PFSK-1 (cell line): ENCODE results near the gene CACNG1.

Experiments
- FOXP2 ChIP-seq: optimal IDR thresholded peaks from 2 replicates; pipeline ENCODE3; 2011; ENCODE audit warnings: borderline replicate concordance, control low read depth, inconsistent platforms; ENCODE audit not compliant: insufficient read depth; ENCODE audit errors: extremely low read length, extremely low read depth
- POLR2AphosphoS5 ChIP-seq: IDR thresholded peaks from 2 replicates; pipeline ENCODE4 v1.6.1; 2012; ENCODE audit warnings: low read depth, mild to moderate bottlenecking, control low read depth, low read length, moderate library complexity
- REST ChIP-seq, 2 experiments: IDR thresholded peaks; 2 replicates each; pipeline versions ENCODE4 v1.6.1 to v1.8.0; 2011 to 2012; ENCODE audit warnings: low read depth in 2 of 2, low read length in 2 of 2, control low read depth in 1 of 2, inconsistent platforms in 1 of 2, mild to moderate bottlenecking in 1 of 2, moderate library complexity in 1 of 2; ENCODE audit not compliant: insufficient read depth in 1 of 2
- SIN3A ChIP-seq: IDR thresholded peaks from 2 replicates; pipeline ENCODE4 v1.6.1; 2012; ENCODE audit warnings: mild to moderate bottlenecking, low read length, moderate library complexity, borderline replicate concordance; ENCODE audit not compliant: insufficient read depth
- TAF1 ChIP-seq: IDR thresholded peaks from 2 replicates; pipeline ENCODE4 v1.6.1; 2012; ENCODE audit warnings: low read length, control low read depth, borderline replicate concordance; ENCODE audit not compliant: insufficient read depth

Gene CACNG1

DNA sequence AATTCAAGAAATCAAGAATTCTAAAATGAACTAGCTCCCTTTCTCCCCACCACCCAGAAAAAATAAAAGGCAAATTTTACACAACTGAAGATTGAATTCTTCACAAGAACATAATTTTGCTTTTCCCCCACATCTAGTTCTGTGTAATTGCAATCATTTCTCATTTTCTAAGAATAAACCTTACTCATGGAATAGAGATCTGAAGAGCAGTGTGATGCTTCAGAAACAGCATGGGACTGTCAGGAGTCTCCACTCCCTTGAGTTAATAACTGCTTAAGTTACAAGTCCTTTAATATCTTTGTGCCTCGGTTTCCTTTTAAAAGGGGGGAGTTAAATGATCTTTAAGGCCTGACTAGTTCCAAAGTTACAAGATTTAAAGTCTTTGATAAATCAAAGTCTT is 53.7 kb downstream of the CACNG1 start:
- no peak for TF ChIP-seq SIN3A
- no peak for TF ChIP-seq REST (IDR thresholded peaks at IDR 0.05; ENCODE audit: insufficient read depth in 1 of 2, low read depth in 2 of 2, low read length in 2 of 2)
- TF ChIP-seq POLR2AphosphoS5, result no peak
- no peak for TF ChIP-seq FOXP2
- no peak for TF ChIP-seq TAF1

DNA sequence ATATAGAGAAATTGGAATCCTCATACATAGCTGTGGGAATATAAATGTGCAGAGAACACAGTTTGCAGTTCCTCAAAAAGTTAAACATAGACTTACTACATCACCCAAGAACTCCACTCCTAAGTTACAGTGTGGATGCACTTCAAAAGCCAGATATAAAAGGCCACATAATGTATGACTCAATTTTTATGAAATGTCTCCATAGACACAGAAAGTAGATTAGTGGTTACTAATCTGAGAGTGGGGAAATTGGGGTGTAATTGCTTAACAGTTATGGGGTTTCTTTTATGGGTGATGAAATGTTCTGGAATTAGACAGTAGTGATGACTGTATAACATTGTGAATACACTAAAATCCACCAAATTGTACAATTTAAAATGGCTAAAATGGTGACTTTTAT is 60.9 kb downstream of the CACNG1 start:
- no peak for TF ChIP-seq POLR2AphosphoS5
- no peak for TF ChIP-seq REST (IDR thresholded peaks at IDR 0.05; ENCODE audit: insufficient read depth in 1 of 2, low read depth in 2 of 2, low read length in 2 of 2)
- TF ChIP-seq SIN3A, result no peak
- no peak for TF ChIP-seq TAF1
- TF ChIP-seq FOXP2, result no peak
